Mesendoderm (in vitro differentiated cells): ENCODE measurements around the gene DUSP8.

Experiments
- DNase-seq: peaks from one replicate; pipeline ENCODE4 v3.0.0; 2013
- H2AK5ac ChIP-seq: 2 replicates; pipeline ENCODE4 v1.6.1; 2013; ENCODE audit warnings: low read length, inconsistent platforms
- H2BK120ac ChIP-seq: 2 replicates; pipeline ENCODE4 v1.6.1; 2013; ENCODE audit warnings: low read depth, mild to moderate bottlenecking, low read length, moderate library complexity, mixed read lengths
- H2BK15ac ChIP-seq: replicated peaks from 2 replicates; pipeline ENCODE4 v1.6.1; 2013; ENCODE audit warnings: low read depth, mild to moderate bottlenecking, moderate library complexity
- H2BK5ac ChIP-seq: 2 replicates; pipeline ENCODE4 v1.6.1; 2013; ENCODE audit warnings: low read length, inconsistent platforms
- H3K18ac ChIP-seq: 2 replicates; pipeline ENCODE4 v1.6.1; 2013; ENCODE audit warnings: mild to moderate bottlenecking, low read length, mixed read lengths
- H3K23ac ChIP-seq: one replicate; pipeline ENCODE4 v1.6.1; 2013; ENCODE audit warnings: low read length
- H3K27ac ChIP-seq: 2 replicates; pipeline ENCODE4 v1.5.1; 2013; ENCODE audit warnings: low read depth, mild to moderate bottlenecking, inconsistent platforms, low read length, moderate library complexity
- H3K27me3 ChIP-seq: 2 replicates; pipeline ENCODE4 v1.6.1; 2013; ENCODE audit warnings: low read length, control low read depth, mild to moderate bottlenecking, inconsistent platforms; ENCODE audit not compliant: insufficient read depth, poor library complexity
- H3K36me3 ChIP-seq: 2 replicates; pipeline ENCODE4 v1.6.1; 2013; ENCODE audit warnings: low read length, inconsistent platforms; ENCODE audit not compliant: control insufficient read depth, insufficient read depth
- H3K4ac ChIP-seq: one replicate; pipeline ENCODE4 v1.6.1; 2013; ENCODE audit warnings: low read depth, mild to moderate bottlenecking, low read length, moderate library complexity
- H3K4me1 ChIP-seq: 2 replicates; pipeline ENCODE4 v1.6.1; 2013; ENCODE audit warnings: low read depth, low read length, inconsistent platforms; ENCODE audit not compliant: control insufficient read depth
- H3K4me2 ChIP-seq: 2 replicates; pipeline ENCODE4 v1.6.1; 2013; ENCODE audit warnings: low read length
- H3K4me3 ChIP-seq: 2 replicates; pipeline ENCODE4 v1.5.1; 2013; ENCODE audit warnings: mild to moderate bottlenecking, low read length
- H3K56ac ChIP-seq: one replicate; pipeline ENCODE4 v1.6.1; 2013; ENCODE audit warnings: low read length
- H3K79me1 ChIP-seq: 2 replicates; pipeline ENCODE4 v1.6.1; 2013; ENCODE audit warnings: low read length, inconsistent platforms
- H3K79me2 ChIP-seq: 2 replicates; pipeline ENCODE4 v1.6.1; 2013; ENCODE audit warnings: mild to moderate bottlenecking, low read length; ENCODE audit not compliant: control insufficient read depth, insufficient read depth
- H3K9ac ChIP-seq: 2 replicates; pipeline ENCODE4 v1.6.1; 2013; ENCODE audit warnings: low read length, inconsistent platforms
- H4K5ac ChIP-seq: one replicate; pipeline ENCODE4 v1.6.1; 2013; ENCODE audit warnings: low read length
- H4K8ac ChIP-seq: one replicate; pipeline ENCODE4 v1.6.1; 2013; ENCODE audit warnings: low read depth, mild to moderate bottlenecking, control low read depth, low read length, moderate library complexity
- WGBS: extraction: QIAGEN DNeasy Blood & Tissue Kit; methylation state at CpG from one replicate; pipeline ENCODE4 v1.1.7; 2013; ENCODE audit warnings: low lambda C conversion rate, missing lambda C conversion rate; ENCODE audit not compliant: insufficient coverage; ENCODE audit errors: extremely low coverage; 5-methylcytosine and 5-hydroxymethylcytosine counted together

The DUSP8 gene

DNA sequence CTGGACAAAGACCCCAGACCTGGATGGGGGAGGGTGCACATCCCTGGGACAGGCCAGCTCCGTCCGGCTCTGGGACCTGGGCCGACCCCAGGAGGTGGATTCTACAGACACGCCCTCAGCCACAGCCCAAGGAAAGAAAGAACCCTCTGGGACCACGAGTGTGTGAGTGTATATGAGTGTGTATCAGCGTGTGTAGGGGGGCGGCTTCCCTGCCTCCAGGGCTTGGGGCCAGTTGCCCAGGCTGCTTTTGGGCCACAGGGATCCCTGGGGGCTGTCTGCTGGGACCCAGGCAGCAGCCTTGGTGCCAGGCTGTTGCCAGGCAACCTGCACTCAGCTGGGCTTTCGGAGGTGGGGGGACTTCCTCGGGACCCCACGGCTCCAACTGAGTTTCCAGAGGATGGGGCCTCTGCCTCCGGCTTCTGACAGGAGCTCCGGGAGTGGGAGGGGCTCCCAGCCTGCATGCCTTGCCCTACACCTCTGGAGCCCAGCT, 8.9 kb downstream of the DUSP8 start:
- no peak overlapping the region for H2AK5ac ChIP-seq
- no peak overlapping the region for H3K27ac ChIP-seq
- H3K56ac ChIP-seq, result no peak overlapping the region
- no CpG with 5 or more reads among the region's 12 CpGs for WGBS
- H3K23ac ChIP-seq, result no peak overlapping the region
- no peak overlapping the region for H4K5ac ChIP-seq
- no peaks in the 10 kb centered on the region for H3K79me2 ChIP-seq
- H3K36me3 ChIP-seq, result no peaks in the 10 kb centered on the region
- no peak overlapping the region for H3K4ac ChIP-seq
- H3K4me3 ChIP-seq, result no peak overlapping the region
- peaks cover 3% of the 10 kb centered on the region for H3K4me1 ChIP-seq
- no peak overlapping the region for H2BK15ac ChIP-seq
- H3K79me1 ChIP-seq, result no peaks in the 10 kb centered on the region
- H2BK5ac ChIP-seq, result no peak overlapping the region
- no peak for DNase-seq
- H3K18ac ChIP-seq, result no peak overlapping the region
- H3K9ac ChIP-seq, result no peak overlapping the region
- no peak overlapping the region for H3K4me2 ChIP-seq
- no peak overlapping the region for H4K8ac ChIP-seq
- no peak overlapping the region for H2BK120ac ChIP-seq
- H3K27me3 ChIP-seq, result no peaks in the 10 kb centered on the region

DNA sequence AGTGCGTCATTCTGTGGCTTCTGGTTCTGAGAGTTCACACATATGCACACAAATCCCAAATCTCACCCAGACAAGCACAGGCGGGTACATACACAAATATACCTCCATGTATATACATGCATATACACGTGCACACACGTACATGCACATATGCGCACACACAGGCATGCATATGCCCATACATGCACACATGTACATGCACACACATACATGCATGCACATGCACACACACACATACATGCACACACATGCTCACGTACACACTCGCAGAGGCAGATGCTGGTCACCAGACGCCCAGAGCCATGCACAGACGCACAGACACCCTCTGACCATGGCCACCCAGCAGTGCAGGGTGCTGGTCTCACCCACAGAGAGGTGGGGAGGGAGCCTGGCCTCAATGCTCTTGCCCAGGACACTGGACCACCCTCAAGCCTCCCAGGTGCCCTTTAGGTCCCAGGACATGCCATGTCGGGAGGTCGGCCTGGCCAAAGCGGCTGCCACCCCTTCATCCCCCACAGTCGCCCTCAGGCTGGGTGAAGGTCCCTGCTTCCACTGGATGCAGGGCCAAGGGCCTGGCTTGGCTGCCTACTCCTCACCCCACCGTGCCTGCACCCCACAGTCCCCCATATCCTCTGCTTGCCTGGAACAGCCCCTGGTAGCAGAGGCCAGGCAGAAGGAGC, 9.5 kb downstream of the DUSP8 start:
- Histone ChIP-seq H2BK15ac (no peak overlapping the region), H3K4ac (no peak overlapping the region), H3K36me3 (no peaks in the 10 kb centered on the region), H3K79me2 (no peaks in the 10 kb centered on the region), H3K27ac (no peak overlapping the region), H2AK5ac (no peak overlapping the region), H3K18ac (no peak overlapping the region), H3K56ac (no peak overlapping the region), H3K9ac (no peak overlapping the region), H3K23ac (no peak overlapping the region), H2BK5ac (no peak overlapping the region), H3K4me2 (no peak overlapping the region), H4K5ac (no peak overlapping the region), H2BK120ac (no peak overlapping the region), H4K8ac (no peak overlapping the region), H3K4me3 (no peak overlapping the region), H3K4me1 (no peaks in the 10 kb centered on the region), H3K27me3 (no peaks in the 10 kb centered on the region), H3K79me1 (no peaks in the 10 kb centered on the region)
- DNase-seq, result no peak
- WGBS, result no CpG with 5 or more reads among the region's 14 CpGs

DNA sequence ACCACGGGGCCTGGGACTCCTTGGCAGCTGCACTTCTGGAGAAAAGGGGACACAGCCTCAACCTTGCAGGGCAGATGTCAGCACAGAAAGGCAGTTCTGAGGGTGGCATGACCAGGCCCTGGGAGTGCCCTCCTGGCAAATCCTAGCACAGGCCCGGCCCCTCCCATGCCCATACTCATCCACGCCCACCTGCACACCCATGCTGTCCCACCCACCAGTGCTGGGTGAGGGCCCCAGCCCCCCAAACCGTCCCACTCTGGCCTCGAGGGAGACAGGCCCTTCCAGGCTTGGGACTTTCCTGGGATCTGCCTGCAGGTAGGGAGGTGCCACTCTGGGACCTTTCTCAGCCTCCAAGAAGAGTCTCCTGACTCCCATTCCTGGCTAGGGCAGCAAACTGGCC, 10.1 kb downstream of the DUSP8 start:
- WGBS, result no CpG with 5 or more reads among the region's 5 CpGs
- Histone ChIP-seq H3K36me3 (no peaks in the 10 kb centered on the region), H3K56ac (no peak overlapping the region), H3K4ac (no peak overlapping the region), H3K27me3 (peaks cover 2% of the 10 kb centered on the region), H4K5ac (no peak overlapping the region), H3K4me3 (no peak overlapping the region), H2BK15ac (no peak overlapping the region), H3K23ac (no peak overlapping the region), H3K4me1 (no peaks in the 10 kb centered on the region), H3K4me2 (no peak overlapping the region), H3K18ac (no peak overlapping the region), H3K79me2 (no peaks in the 10 kb centered on the region), H4K8ac (no peak overlapping the region), H2BK5ac (no peak overlapping the region), H3K79me1 (no peaks in the 10 kb centered on the region), H3K27ac (no peak overlapping the region), H2AK5ac (no peak overlapping the region), H3K9ac (no peak overlapping the region), H2BK120ac (no peak overlapping the region)
- no peak for DNase-seq

DNA sequence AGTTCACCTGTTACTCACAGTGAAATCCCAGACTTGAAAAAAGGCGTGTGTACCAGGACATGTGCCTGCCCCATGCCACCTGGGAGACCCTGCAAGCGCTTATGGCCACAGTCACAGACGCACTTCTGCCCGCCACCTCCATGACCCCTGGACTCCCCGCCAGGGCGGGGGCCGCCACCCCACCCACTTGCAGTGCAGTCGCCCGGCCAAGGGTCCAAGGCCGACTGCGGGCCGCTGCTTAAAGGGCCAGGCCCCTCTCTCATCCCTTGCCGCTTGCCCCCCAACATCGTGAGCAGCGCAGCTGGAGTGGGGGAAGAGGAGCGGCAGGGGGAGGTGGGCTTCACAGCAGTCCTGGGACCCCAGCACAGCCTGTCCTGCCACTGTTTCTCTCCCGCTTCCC, 10.8 kb downstream of the DUSP8 start:
- Histone ChIP-seq H3K9ac (no peak overlapping the region), H3K79me1 (no peaks in the 10 kb centered on the region), H2AK5ac (no peak overlapping the region), H3K27ac (no peak overlapping the region), H3K79me2 (no peaks in the 10 kb centered on the region), H3K4ac (no peak overlapping the region), H3K23ac (no peak overlapping the region), H3K4me1 (no peaks in the 10 kb centered on the region), H3K4me2 (no peak overlapping the region), H3K56ac (no peak overlapping the region), H2BK5ac (no peak overlapping the region), H4K8ac (no peak overlapping the region), H3K18ac (no peak overlapping the region), H3K27me3 (peaks cover 6% of the 10 kb centered on the region), H2BK15ac (no peak overlapping the region), H3K36me3 (no peaks in the 10 kb centered on the region), H4K5ac (no peak overlapping the region), H3K4me3 (no peak overlapping the region), H2BK120ac (no peak overlapping the region)
- no peak for DNase-seq
- WGBS, result no CpG with 5 or more reads among the region's 17 CpGs

DNA sequence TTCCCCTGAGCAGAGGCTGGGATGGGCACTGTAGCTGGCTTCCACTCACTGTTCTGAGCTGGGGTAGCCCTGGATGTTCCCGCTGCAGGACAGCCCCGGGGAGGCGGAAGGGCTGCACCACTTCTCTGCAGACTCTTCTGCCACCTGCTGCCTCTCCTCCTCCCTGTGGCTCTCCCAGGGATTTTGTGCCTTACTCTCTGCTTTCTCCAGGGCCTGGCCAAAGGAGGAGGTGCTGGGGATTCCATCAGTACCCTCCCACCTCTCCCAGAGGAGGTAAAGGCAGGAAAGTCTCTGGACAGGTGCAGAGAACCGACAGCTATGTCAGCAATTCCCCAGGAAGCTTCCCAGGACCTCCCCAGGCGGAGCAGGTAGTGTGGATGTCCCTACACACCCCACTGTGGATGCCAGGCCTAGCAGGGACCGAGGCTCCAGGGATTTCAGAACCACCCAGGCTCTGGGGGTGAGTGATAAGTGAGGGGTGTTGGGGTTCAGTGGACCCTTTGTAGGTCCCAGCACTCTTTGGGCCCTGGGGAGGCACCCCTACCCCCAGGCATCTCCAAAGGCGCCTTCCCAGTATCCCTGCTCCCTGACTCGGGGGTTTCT, 11.3 kb downstream of the DUSP8 start:
- no peak overlapping the region for H3K9ac ChIP-seq
- H2AK5ac ChIP-seq, result no peak overlapping the region
- H3K56ac ChIP-seq, result no peak overlapping the region
- no peak overlapping the region for H3K27ac ChIP-seq
- H2BK5ac ChIP-seq, result no peak overlapping the region
- no peak overlapping the region for H3K4ac ChIP-seq
- no peak overlapping the region for H3K4me2 ChIP-seq
- no CpG with 5 or more reads among the region's 8 CpGs for WGBS
- H3K23ac ChIP-seq, result no peak overlapping the region
- H3K79me2 ChIP-seq, result no peaks in the 10 kb centered on the region
- DNase-seq, result no peak
- H3K18ac ChIP-seq, result no peak overlapping the region
- no peaks in the 10 kb centered on the region for H3K79me1 ChIP-seq
- H4K8ac ChIP-seq, result no peak overlapping the region
- H3K36me3 ChIP-seq, result no peaks in the 10 kb centered on the region
- no peak overlapping the region for H3K4me3 ChIP-seq
- H2BK15ac ChIP-seq, result no peak overlapping the region
- no peaks in the 10 kb centered on the region for H3K4me1 ChIP-seq
- H4K5ac ChIP-seq, result no peak overlapping the region
- peaks cover 6% of the 10 kb centered on the region for H3K27me3 ChIP-seq
- H2BK120ac ChIP-seq, result no peak overlapping the region
